ENCODE data around the gene CRB1. TPM values are rescaled to one million over a fixed set of nuclear protein-coding genes. Genes with fewer than 3 reads are reported as not detected.
"Not testable (repeated sequence)": the region's sequence is repeated elsewhere in the genome, so short reads cannot be mapped to it uniquely, and the experiment has no call there.

The CRB1 gene
- total RNA-seq, 1 experiment from 2014 or later = not detected

- no peak overlapping the region for H3K27ac ChIP-seq (ENCODE audit: low read length)
- H3K36me3 ChIP-seq (ENCODE audit: insufficient read depth, low read length) = no peaks in the 10 kb centered on the region
- no peak overlapping the region for H3K9ac ChIP-seq (ENCODE audit: low read length)
- H3K4me3 ChIP-seq (ENCODE audit: low read length) = no peak overlapping the region
- H3K9me2 ChIP-seq (replicated peaks; ENCODE audit: insufficient read depth, low read length) = no peaks in the 10 kb centered on the region
- no peaks in the 10 kb centered on the region for H3K9me3 ChIP-seq (ENCODE audit: low read length)
- no peaks in the 10 kb centered on the region for H3K27me3 ChIP-seq (ENCODE audit: low read length)
- H4K20me1 ChIP-seq (ENCODE audit: insufficient read depth, low read depth, low read length) = no peaks in the 10 kb centered on the region
- DNase-seq = peak; percentile 36
- no peak overlapping the region for H3K4me2 ChIP-seq (ENCODE audit: low read depth, low read length, poor library complexity, severe bottlenecking)
- no peak overlapping the region for H2AFZ ChIP-seq (ENCODE audit: low read length)
- peaks cover 6% of the 10 kb centered on the region; the same call in 1 of the 2 replicates for H3K4me1 ChIP-seq (ENCODE audit: low read length)
- H3K79me2 ChIP-seq (ENCODE audit: low read length) = no peaks in the 10 kb centered on the region
Measured at GRCh38 chr1:197394831-197395608, 127.0 kb downstream of the CRB1 start.

GRCh38 chr1:197397895-197398294 lies 129.8 kb downstream of the CRB1 start:
- Histone ChIP-seq H3K9ac (ENCODE audit: low read length) (no peak overlapping the region), H3K27ac (ENCODE audit: low read length) (no peak overlapping the region), H3K4me2 (ENCODE audit: low read depth, low read length, poor library complexity, severe bottlenecking) (no peak overlapping the region), H3K4me1 (ENCODE audit: low read length) (peaks cover 10% of the 10 kb centered on the region), H3K27me3 (ENCODE audit: low read length) (no peaks in the 10 kb centered on the region), H3K79me2 (ENCODE audit: low read length) (no peaks in the 10 kb centered on the region), H3K36me3 (ENCODE audit: insufficient read depth, low read length) (no peaks in the 10 kb centered on the region), H3K9me2 (replicated peaks; ENCODE audit: insufficient read depth, low read length) (no peaks in the 10 kb centered on the region), H4K20me1 (ENCODE audit: insufficient read depth, low read depth, low read length) (no peaks in the 10 kb centered on the region), H3K4me3 (ENCODE audit: low read length) (no peak overlapping the region), H2AFZ (ENCODE audit: low read length) (no peak overlapping the region), H3K9me3 (ENCODE audit: low read length) (no peaks in the 10 kb centered on the region)
- no peak for DNase-seq

GRCh38 chr1:197399755-197400521 lies 131.9 kb downstream of the CRB1 start:
- 0 out of 2 replicates have a peak overlapping the region, but pooled peaks have one; percentile 67 for H2AFZ ChIP-seq (ENCODE audit: low read length)
- DNase-seq = peak; percentile 82
- no peaks in the 10 kb centered on the region for H3K27me3 ChIP-seq (ENCODE audit: low read length)
- H3K4me1 ChIP-seq (ENCODE audit: low read length) = peaks cover 4% of the 10 kb centered on the region
- H4K20me1 ChIP-seq (ENCODE audit: insufficient read depth, low read depth, low read length) = no peaks in the 10 kb centered on the region
- peak overlapping the region; percentile 35 for H3K4me3 ChIP-seq (ENCODE audit: low read length)
- H3K27ac ChIP-seq (ENCODE audit: low read length) = no peak overlapping the region
- H3K4me2 ChIP-seq (ENCODE audit: low read depth, low read length, poor library complexity, severe bottlenecking) = peak overlapping the region; percentile 55
- H3K9me3 ChIP-seq (ENCODE audit: low read length) = no peaks in the 10 kb centered on the region
- peak overlapping the region; percentile 31; the same call in 1 of the 2 replicates for H3K9ac ChIP-seq (ENCODE audit: low read length)
- no peaks in the 10 kb centered on the region for H3K36me3 ChIP-seq (ENCODE audit: insufficient read depth, low read length)
- H3K79me2 ChIP-seq (ENCODE audit: low read length) = no peaks in the 10 kb centered on the region
- no peaks in the 10 kb centered on the region for H3K9me2 ChIP-seq (replicated peaks; ENCODE audit: insufficient read depth, low read length)

GRCh38 chr1:197400522-197400902 lies 132.5 kb downstream of the CRB1 start:
- Histone ChIP-seq H3K4me1 (ENCODE audit: low read length) (peaks cover 4% of the 10 kb centered on the region), H3K4me3 (ENCODE audit: low read length) (peak overlapping the region; percentile 35), H3K9me2 (replicated peaks; ENCODE audit: insufficient read depth, low read length) (no peaks in the 10 kb centered on the region), H3K79me2 (ENCODE audit: low read length) (no peaks in the 10 kb centered on the region), H2AFZ (ENCODE audit: low read length) (peak overlapping the region; percentile 67; the same call in 1 of the 2 replicates), H3K4me2 (ENCODE audit: low read depth, low read length, poor library complexity, severe bottlenecking) (peak overlapping the region; percentile 55), H3K9me3 (ENCODE audit: low read length) (no peaks in the 10 kb centered on the region), H3K27ac (ENCODE audit: low read length) (no peak overlapping the region), H3K27me3 (ENCODE audit: low read length) (no peaks in the 10 kb centered on the region), H3K9ac (ENCODE audit: low read length) (peak overlapping the region; percentile 31; the same call in 1 of the 2 replicates), H3K36me3 (ENCODE audit: insufficient read depth, low read length) (no peaks in the 10 kb centered on the region), H4K20me1 (ENCODE audit: insufficient read depth, low read depth, low read length) (no peaks in the 10 kb centered on the region)
- peak; percentile 15 for DNase-seq

- Histone ChIP-seq H4K20me1 (ENCODE audit: insufficient read depth, low read depth, low read length) (no peaks in the 10 kb centered on the region), H3K9me2 (replicated peaks; ENCODE audit: insufficient read depth, low read length) (no peaks in the 10 kb centered on the region), H3K79me2 (ENCODE audit: low read length) (no peaks in the 10 kb centered on the region), H3K36me3 (ENCODE audit: insufficient read depth, low read length) (no peaks in the 10 kb centered on the region), H3K9me3 (ENCODE audit: low read length) (no peaks in the 10 kb centered on the region), H3K9ac (ENCODE audit: low read length) (no peak overlapping the region), H3K4me3 (ENCODE audit: low read length) (no peak overlapping the region), H3K27me3 (ENCODE audit: low read length) (no peaks in the 10 kb centered on the region), H3K4me2 (ENCODE audit: low read depth, low read length, poor library complexity, severe bottlenecking) (no peak overlapping the region), H3K4me1 (ENCODE audit: low read length) (peaks cover 4% of the 10 kb centered on the region), H3K27ac (ENCODE audit: low read length) (no peak overlapping the region), H2AFZ (ENCODE audit: low read length) (no peak overlapping the region)
- DNase-seq = no peak
Measured at GRCh38 chr1:197402189-197402588, 134.1 kb downstream of the CRB1 start.

GRCh38 chr1:197404774-197405173 lies 136.7 kb downstream of the CRB1 start:
- not testable (repeated sequence) for H3K27ac ChIP-seq (ENCODE audit: low read length); H3K4me2 ChIP-seq (ENCODE audit: low read depth, low read length, poor library complexity, severe bottlenecking); H3K79me2 ChIP-seq (ENCODE audit: low read length); H3K9me3 ChIP-seq (ENCODE audit: low read length); H3K9me2 ChIP-seq (replicated peaks; ENCODE audit: insufficient read depth, low read length); H3K9ac ChIP-seq (ENCODE audit: low read length); H3K4me1 ChIP-seq (ENCODE audit: low read length); H4K20me1 ChIP-seq (ENCODE audit: insufficient read depth, low read depth, low read length); H2AFZ ChIP-seq (ENCODE audit: low read length); DNase-seq; H3K36me3 ChIP-seq (ENCODE audit: insufficient read depth, low read length); H3K4me3 ChIP-seq (ENCODE audit: low read length); H3K27me3 ChIP-seq (ENCODE audit: low read length)

- not testable (repeated sequence) for H4K20me1 ChIP-seq (ENCODE audit: insufficient read depth, low read depth, low read length); H3K9ac ChIP-seq (ENCODE audit: low read length); H3K9me3 ChIP-seq (ENCODE audit: low read length); H3K4me2 ChIP-seq (ENCODE audit: low read depth, low read length, poor library complexity, severe bottlenecking); H3K4me1 ChIP-seq (ENCODE audit: low read length); H2AFZ ChIP-seq (ENCODE audit: low read length); H3K27ac ChIP-seq (ENCODE audit: low read length); H3K4me3 ChIP-seq (ENCODE audit: low read length); H3K36me3 ChIP-seq (ENCODE audit: insufficient read depth, low read length); H3K79me2 ChIP-seq (ENCODE audit: low read length); H3K9me2 ChIP-seq (replicated peaks; ENCODE audit: insufficient read depth, low read length); H3K27me3 ChIP-seq (ENCODE audit: low read length); DNase-seq
Measured at GRCh38 chr1:197405614-197406013, 137.6 kb downstream of the CRB1 start.

- H3K79me2 ChIP-seq (ENCODE audit: low read length) = no peaks in the 10 kb centered on the region
- no peak overlapping the region for H3K4me3 ChIP-seq (ENCODE audit: low read length)
- H3K36me3 ChIP-seq (ENCODE audit: insufficient read depth, low read length) = no peaks in the 10 kb centered on the region
- H3K4me2 ChIP-seq (ENCODE audit: low read depth, low read length, poor library complexity, severe bottlenecking) = no peak overlapping the region
- no peak overlapping the region for H3K27ac ChIP-seq (ENCODE audit: low read length)
- H3K9me2 ChIP-seq (replicated peaks; ENCODE audit: insufficient read depth, low read length) = no peaks in the 10 kb centered on the region
- no peak for DNase-seq
- no peaks in the 10 kb centered on the region for H3K27me3 ChIP-seq (ENCODE audit: low read length)
- H3K9me3 ChIP-seq (ENCODE audit: low read length) = no peaks in the 10 kb centered on the region
- H4K20me1 ChIP-seq (ENCODE audit: insufficient read depth, low read depth, low read length) = no peaks in the 10 kb centered on the region
- no peak overlapping the region for H3K9ac ChIP-seq (ENCODE audit: low read length)
- no peaks in the 10 kb centered on the region for H3K4me1 ChIP-seq (ENCODE audit: low read length)
- H2AFZ ChIP-seq (ENCODE audit: low read length) = no peak overlapping the region
Measured at GRCh38 chr1:197413564-197413963, 145.5 kb downstream of the CRB1 start.

Data from Karpas-422 (cell line).